GM18520 (cell line): ENCODE results near the gene STYXL1.

Source experiments
- ATAC-seq: cut with Tn5 transposase; IDR thresholded peaks from one replicate; pipeline ENCODE4 v1.9.1; 2021; ENCODE audit not compliant: unreplicated experiment

The STYXL1 gene

DNA sequence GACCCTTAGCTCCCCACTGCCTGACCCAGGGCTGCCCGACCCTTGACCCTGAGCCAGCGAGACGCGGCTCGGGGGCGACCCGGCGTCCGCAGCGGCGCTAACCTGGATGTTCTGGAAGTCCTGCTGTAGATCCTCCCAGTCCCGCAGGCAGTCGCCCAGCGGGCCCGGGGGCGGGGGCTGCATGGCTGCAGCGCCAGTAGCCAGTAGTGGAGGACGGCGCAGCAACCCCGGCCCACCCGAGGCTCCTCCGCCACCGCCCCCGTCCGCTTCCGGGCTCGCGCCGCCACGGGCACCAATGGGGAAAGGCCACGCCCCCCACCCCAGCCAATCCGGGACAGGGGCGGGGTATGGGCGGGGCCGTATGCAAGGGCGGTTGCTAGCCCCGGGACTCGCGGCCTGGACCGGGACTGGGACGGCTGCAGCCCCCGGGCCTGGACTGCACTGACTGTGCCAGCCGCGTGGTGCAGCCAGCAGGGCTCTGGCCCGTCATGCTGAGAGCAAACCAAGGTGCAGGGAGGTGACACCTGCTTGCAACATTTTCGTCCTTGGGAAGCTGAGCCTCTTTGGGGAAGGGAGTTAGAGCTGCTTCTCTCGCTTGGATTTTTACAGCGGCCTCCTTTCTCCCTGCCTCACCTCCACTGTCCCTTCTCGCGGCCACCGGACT, 53.3 kb downstream of the STYXL1 start, which contains the start of gene TMEM120A:
Gene TMEM120A, minus strand, starts transcription at position 208 of the 664 bp plus-strand sequence. Its CDS starts 25 bp downstream, at position 183.
- ATAC-seq = peak; percentile 85

DNA sequence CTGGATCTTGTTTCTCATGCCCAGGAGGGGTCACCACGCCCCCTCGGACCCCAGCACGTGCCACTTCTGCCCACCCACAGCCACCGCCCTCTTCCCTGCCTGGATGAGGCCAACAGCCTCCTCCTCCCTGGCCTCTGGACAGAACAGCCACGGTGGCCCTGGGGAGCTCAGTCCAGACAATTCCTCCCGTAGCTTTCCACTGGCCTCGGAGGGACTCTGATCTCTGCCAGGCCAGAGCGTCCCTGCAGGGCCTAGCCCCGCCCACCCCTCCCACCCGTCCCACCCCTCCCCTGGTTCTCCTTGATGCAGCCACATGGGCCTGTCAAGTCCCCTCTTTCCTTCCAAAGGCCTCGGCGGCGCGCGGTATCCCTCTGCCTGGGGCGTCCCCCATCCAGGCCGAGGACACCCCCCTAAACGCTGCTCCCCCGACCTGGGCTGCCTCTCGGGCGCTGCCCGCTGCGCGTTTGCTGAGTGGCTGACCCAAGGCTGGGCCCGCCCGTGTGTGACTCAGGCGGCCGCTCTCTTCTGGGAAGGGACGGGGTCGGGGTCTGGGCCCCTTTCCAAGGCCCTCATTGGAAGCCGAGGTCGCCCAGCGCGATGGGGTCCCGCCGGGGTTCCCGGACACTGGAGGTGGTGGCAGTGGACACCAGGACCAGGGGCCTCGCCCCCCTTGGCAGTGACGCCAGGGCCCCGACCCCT, 54.0 kb downstream of the STYXL1 start:
- ATAC-seq = no peak

DNA sequence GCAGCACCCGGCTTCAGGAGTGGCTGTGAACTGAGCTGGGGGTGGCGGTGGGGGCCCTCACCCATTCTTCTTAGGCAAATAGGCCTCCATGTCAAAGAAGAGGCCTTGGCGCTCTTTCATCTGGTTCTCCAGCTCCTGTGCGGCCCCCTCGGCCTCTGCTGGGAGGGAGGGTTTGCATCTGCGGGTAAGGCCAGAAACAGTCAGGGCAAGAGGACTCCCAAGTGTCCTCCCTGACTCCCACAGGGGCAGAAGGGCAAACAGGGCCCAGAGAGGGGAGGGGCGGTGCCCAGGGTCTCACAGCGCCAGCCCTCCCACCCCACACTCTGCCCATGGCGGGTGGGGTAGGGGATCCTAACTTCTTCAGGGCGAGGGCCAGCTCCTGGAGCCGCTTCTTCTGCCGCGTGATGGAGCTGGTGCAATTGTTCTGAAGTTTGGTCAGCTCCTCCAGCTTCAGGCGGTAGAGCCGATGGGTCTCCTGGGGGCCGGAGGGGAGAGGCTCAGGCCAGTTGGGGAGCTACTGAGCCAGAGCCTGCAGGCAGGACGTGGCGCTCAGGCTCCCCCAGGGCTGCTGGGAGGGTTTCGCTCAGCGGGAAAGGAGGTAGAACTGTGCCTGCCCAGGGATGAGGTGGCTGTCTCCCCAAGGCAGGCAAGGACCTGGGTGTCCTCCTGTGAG, 55.6 kb downstream of the STYXL1 start:
- no peak for ATAC-seq

DNA sequence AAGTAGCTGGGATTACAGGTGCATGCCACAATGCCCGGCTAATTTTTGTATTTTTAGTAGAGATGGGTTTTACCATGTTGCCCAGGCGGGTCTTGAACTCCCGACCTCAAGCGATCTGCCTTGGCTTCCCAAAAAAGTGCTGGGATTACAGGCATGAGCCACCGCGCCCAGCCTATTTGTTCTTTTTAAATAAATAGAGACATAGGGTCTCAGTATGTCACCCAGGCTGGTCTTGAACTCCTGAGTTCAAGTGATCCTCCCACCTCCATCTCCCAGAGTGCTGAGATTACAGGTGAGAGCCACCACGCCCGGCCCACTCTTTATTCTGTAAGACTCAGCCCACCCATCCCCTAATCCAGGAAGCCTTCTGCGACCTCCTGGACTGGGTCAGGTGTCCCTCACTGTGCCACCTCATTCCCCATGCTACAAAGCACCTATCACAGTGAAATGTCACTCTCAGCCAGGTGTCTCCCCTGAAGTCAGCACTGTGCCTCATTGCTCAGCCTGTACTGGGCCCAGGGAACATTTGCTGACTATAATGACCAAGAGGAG, 56.2 kb downstream of the STYXL1 start:
- ATAC-seq = no peak

DNA sequence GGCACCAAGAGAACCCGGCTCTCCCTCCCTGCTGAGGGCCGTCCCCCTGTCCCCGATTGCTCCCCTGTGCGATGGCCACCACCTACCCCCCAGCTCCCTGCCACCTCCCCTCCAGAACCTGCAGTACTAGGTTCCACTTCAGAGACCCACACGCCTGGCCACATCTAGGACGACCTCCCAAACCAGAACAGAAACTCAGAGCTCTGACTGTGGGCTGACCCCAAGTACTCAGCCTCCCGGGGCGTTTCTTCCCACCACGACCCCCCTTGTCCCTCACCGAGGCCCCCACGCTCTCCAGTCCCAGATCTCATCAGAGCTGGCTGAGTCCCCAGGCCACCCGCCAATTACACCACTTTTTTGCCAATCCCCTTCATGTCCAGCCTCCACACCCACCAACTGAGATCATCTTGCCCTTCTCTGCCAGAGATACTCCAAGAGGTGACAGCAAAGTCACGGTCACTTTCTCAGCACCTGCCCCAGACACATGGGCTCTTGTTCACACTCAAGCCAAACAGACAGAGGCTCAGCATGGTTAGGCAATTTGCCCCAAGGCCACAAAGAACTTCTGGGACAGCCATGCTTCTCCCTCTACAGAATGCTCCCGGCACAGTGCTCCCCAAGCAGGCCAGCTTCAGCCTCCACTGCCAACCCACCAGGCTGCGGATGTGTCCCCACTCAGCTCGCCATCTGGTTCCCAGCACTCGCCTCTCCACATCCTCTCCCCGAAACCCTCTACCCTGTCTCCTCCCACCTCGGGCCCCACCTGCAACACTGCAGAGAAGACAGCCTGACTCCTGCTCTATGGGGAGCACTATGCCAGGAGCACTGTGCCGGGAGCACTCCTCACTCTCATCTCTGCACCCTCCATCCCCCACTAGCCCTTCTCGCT, 58.1 kb downstream of the STYXL1 start:
- no peak for ATAC-seq

DNA sequence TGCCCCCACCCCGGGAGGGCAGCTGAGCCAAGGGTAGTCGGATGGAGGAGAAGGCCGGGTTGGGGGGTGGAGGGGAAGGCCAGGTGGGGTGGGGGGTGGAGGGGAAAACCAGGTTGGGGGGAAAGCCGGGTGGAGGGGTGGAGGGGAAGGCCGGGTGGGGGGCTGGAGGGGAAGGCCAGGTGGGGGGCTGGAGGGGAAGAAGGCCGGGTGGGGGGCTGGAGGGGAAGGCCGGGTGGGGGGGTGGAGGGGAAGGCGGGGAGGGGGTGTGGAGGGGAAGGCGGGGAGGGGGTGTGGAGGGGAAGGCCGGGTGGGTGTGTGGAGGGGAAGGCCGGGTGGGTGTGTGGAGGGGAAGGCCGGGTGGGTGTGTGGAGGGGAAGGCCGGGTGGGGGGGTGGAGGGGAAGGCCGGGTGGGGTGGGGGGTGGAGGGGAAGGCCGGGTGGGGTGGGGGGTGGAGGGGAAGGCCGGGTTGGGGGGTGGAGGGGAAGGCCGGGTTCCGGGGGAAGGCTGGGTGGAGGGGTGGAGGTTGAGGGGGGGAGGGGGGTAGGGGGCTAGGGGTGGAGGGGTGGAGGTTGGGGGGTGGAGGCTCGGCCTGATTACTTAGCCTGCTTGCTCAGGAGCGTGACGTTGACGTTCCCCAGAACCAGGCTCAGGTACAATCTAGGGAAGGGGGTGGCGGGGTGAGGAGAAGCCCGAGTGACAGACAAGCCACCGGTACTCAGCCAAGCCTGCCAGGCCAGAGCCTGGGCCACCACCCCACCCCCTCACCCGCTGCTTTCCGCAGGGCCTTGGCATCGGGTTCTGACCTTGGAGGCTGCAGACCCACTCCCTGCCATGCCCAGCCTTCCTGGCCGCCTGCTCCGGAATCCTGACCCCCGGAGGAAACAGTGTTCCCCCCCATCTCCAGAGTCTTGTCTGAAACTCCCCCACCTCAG, 59.0 kb downstream of the STYXL1 start:
- no peak for ATAC-seq

DNA sequence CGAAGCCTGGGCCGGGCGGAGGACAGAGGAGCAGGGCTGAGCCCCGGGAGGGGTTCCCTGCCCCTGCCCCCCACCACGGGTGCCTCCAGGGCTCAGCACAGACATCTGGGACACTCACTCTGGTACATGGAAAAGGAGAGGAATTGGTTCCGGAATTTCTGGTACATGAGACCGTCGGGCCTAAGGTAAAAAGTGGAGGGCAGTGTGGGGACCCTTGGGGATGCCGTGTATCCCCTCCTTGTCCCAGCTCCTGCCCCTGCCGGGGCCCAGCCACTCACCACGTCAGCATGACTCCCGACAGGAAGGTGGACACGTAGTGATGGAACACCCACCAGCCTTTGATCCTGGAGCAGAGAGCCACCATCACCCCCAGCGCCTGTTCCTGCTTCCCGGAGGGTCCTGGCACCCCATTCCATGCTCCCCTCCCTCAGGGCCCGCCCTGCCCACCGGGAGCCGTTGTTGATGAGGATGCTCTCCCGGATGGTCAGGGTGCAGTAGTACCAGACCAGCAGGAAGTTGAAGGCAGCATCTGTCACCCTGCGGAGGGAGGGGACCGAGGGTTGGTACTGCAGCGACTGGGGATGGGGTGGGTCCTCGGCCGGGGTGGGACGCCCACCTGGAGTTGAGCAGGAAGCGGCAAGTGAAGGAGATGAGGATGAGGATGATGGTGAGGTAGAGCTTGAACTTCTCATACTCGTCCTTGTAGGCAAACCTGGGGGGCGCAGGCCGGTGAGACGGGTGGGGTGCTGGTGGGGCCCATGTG, 59.8 kb downstream of the STYXL1 start:
- ATAC-seq = no peak

DNA sequence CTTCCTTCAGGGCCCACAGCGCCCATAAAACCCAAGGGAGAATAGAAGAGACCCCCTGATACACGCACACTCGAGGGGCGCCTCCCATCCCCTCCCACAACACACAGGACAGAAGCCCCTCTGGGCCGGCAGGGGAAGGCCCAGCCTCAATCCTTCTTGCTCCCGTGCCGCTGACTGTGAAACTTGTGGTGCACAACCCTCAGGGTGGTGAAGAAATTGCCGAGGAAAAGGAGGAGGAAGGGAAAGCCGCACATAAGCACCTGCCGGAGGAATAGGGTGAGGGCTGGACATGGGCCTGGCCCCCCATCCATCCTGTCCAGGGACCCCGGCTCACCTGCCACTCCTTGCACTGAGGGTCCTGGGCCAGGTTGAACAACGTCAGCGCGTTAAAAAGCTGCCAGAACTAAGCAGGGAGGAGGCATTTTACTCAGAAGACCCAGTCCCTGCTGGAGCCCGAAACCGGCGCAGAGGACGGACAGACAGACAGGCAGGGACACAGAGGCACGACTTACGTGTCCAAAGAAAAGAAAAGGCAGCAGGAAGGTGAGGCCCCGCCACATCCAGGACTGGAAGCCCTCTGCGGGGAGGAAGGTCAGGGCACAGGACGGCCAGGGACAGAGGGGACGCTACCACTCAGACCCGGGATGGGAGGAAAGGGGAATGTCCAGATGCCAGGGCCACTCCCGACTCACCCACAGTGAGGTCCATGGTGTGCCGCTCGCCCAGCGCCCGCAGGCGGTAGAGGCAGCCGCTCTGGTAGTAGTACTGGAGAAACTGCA, 60.6 kb downstream of the STYXL1 start:
- no peak for ATAC-seq

DNA sequence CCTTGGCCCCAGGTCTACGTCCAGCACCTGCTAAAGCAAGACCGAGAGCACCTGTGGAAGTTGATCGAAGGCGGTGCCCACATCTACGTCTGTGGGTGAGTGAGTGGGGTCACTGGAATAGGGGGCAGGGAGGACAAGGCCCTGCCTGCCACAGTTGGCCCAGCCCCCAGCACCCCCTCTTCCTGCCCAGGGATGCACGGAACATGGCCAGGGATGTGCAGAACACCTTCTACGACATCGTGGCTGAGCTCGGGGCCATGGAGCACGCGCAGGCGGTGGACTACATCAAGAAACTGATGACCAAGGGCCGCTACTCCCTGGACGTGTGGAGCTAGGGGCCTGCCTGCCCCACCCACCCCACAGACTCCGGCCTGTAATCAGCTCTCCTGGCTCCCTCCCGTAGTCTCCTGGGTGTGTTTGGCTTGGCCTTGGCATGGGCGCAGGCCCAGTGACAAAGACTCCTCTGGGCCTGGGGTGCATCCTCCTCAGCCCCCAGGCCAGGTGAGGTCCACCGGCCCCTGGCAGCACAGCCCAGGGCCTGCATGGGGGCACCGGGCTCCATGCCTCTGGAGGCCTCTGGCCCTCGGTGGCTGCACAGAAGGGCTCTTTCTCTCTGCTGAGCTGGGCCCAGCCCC, 61.5 kb downstream of the STYXL1 start:
- no peak for ATAC-seq

DNA sequence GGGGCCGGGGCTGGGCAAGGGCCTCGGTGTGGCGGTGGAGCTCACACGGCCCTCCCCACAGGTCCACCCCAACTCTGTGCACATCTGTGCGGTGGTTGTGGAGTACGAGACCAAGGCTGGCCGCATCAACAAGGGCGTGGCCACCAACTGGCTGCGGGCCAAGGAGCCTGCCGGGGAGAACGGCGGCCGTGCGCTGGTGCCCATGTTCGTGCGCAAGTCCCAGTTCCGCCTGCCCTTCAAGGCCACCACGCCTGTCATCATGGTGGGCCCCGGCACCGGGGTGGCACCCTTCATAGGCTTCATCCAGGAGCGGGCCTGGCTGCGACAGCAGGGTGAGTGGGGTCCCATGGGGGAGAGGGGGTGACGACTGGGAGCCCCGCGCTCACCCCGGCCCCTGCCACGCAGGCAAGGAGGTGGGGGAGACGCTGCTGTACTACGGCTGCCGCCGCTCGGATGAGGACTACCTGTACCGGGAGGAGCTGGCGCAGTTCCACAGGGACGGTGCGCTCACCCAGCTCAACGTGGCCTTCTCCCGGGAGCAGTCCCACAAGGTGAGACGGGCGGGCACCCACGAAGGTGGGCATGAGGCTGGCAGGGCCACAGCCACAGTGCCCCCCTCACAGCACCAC, 62.2 kb downstream of the STYXL1 start:
- no peak for ATAC-seq

DNA sequence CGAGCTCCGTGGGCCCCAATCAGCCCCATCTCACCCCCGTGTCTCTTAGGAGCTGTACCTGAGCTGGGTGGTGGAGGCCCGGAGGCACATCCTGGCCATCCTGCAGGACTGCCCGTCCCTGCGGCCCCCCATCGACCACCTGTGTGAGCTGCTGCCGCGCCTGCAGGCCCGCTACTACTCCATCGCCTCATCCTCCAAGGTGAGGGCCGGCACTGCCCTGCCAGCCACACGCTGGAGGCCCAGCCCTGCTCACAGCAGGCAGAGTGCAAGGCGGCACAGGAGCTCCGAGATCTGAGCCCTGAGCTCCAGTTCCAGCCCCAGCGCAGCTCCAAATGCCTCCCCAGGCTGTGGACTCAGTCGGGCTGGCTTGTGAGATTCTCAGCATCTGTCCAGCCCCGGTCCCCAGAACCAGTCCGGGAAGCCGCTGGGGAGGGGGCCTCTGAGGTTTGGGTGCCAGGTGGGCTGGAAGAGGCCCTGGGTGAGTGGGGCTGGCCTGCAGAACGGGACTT, 62.7 kb downstream of the STYXL1 start:
- ATAC-seq = no peak

DNA sequence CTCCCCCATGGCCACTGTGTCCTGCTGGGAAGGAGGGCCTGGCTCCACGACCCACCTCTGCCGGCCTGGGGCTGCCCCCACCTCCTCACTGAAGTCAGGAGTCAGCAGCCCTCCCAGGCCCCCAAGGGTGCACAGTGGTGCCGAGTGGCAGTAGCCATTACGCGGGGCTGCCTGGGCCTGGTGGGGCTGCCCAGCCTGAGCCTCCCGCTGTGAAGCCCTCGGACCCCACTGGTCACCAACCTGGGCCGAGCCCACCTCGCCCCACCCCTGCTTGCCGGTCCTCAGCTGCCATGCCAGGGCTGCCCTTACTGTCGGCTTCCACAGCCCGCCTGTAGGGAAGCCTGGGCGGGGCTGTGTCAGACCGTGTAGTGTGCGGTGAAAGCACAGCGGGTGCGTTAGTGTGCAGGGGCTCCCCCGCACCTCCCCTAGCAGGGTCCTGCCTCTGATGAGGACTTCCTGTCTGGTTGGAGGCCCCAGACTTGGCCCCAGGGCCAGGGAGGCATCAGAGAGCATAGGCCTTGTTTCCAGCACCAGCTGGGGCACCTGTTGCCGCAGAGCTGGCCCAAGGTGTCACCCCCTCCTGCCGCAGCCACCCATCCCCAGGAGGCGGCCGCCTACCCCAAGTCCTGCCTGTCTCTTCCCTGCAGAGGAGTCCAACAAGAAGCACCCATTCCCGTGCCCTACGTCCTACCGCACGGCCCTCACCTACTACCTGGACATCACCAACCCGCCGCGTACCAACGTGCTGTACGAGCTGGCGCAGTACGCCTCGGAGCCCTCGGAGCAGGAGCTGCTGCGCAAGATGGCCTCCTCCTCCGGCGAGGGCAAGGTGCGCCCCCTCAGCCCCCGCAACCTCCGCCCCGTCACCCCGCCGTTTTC, 63.4 kb downstream of the STYXL1 start:
- no peak for ATAC-seq

DNA sequence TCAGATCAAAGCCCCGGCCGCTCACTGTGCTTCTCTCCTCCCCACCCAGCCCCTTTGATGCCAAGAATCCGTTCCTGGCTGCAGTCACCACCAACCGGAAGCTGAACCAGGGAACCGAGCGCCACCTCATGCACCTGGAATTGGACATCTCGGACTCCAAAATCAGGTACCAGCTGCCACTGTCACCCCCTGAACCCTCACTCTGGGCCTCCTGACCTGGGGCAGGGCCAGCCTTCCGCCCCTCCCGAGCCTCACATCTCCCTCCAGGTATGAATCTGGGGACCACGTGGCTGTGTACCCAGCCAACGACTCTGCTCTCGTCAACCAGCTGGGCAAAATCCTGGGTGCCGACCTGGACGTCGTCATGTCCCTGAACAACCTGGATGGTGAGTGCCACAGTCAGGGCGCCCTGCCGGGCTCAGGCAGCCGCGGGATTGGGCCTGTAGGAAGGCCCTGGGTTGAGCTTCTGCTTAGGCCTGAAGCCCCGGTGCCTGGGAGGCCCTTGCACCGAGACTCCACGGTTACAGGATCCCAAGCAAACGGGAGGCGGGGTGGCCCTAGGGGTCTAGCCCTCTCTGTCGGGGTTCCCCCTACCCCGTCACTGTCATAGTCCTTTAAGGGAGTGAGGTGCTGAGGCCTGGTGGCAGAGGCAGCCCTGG, 64.2 kb downstream of the STYXL1 start:
- no peak for ATAC-seq

DNA sequence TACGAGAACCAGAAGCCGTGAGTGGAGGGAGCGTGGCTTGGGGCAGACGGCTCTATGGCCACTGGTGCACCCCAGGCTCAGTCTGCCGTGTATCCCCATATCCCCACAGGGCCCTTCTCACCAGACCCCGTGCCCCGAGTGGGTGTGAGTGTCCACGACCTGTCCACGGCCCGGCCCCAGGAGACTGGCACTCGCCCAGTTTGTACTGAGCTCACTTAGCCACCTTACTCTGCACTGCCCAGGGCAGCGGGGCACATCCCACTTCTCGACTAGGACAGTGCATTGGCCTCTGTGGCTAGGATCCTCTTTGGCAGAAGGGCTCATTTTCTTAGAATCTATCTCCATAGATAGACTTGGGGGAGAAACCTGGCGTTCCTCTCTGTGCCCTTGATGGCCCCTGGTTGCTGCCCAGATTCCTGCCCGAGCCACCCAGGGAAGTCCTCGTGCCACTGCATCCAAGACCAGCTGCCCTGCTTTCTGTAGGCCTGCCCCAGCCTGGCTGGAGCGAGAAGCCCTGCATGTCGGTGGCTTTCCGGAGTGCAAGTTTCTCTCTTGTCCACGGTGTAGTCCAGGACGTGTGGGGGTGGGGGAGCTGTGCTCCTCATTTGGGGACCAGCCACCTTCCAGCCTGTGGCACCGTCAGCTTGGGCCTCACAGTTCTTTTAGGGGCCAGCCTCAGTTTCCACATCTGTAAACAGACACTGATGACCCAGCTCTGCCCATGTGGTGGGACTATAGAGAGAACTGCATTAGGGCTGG, 65.3 kb downstream of the STYXL1 start:
- no peak for ATAC-seq
